Spleen (tissue), 7 donors: ENCODE results near the gene POLRMT.

ENCODE experiments used
- POLR2A ChIP-seq, 3 donors: fragments of 450-650 bp; IDR thresholded peaks; one replicate each; pipeline ENCODE4 v1.5.1; 2017; ENCODE audit warnings: antibody characterized with exemption in 3 of 3, mild to moderate bottlenecking in 1 of 3
- POLR2AphosphoS5 ChIP-seq, 3 donors: sonication (generic); formaldehyde crosslinking; IDR thresholded peaks; one replicate each; pipeline ENCODE4 v1.5.1; 2017; ENCODE audit warnings: antibody characterized with exemption in 3 of 3
- TF ChIP-seq, protein P1 (sequence below), 11 experiments: fragments of 200-600 bp in 7 of 11; fragments of 450-650 bp in 4 of 11; sonication (generic) in 4 of 11; IDR thresholded peaks in 8 of 11; conservative IDR thresholded peaks in 3 of 11; 1 replicate in 7 of 11; 2 replicates in 4 of 11; pipeline versions ENCODE4 v1.4.0 to v1.8.0; 2016 to 2021; ENCODE audit warnings: antibody characterized with exemption in 11 of 11, inconsistent platforms in 4 of 11, mild to moderate bottlenecking in 1 of 11
- donor health status: DM: no; HTN: no; CAD: no; lungs with moderate emphysema.
- donor health status: DM: no; HTN: no; CAD: no.
- donor health status: DM: no; HTN: no; CAD: no.

DNA sequence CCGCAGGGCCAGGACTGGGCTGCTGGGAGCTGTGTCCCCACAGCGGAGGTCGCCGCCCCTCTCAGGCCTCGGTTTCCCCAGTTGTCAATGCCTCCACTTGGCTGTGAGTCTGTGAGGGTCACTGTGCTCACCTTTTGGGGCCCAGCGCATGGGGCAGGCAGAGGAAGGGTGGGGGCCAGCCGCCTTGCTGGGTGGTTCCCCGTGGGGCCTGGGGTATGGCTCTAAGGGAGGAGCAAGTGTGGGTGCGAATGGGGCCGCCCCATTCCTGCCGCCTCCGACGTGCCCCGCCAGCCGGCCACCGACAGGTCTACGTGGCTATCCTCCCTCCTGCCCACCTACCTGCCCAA, 5.5 kb upstream of the POLRMT start:
- TF ChIP-seq, protein P1, sequence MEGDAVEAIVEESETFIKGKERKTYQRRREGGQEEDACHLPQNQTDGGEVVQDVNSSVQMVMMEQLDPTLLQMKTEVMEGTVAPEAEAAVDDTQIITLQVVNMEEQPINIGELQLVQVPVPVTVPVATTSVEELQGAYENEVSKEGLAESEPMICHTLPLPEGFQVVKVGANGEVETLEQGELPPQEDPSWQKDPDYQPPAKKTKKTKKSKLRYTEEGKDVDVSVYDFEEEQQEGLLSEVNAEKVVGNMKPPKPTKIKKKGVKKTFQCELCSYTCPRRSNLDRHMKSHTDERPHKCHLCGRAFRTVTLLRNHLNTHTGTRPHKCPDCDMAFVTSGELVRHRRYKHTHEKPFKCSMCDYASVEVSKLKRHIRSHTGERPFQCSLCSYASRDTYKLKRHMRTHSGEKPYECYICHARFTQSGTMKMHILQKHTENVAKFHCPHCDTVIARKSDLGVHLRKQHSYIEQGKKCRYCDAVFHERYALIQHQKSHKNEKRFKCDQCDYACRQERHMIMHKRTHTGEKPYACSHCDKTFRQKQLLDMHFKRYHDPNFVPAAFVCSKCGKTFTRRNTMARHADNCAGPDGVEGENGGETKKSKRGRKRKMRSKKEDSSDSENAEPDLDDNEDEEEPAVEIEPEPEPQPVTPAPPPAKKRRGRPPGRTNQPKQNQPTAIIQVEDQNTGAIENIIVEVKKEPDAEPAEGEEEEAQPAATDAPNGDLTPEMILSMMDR (IDR thresholded peaks at IDR 0.05 in 8 of 11, conservative IDR thresholded peaks at IDR 0.05 in 3 of 11): no peak
- TF ChIP-seq POLR2A (IDR thresholded peaks at IDR 0.05): no peak
- no peak for TF ChIP-seq POLR2AphosphoS5 (IDR thresholded peaks at IDR 0.05)
